Stimulated activated CD8-positive, alpha-beta memory T cell treated with anti-CD3 and anti-CD28 coated beads, Interleukin-2, amount 100 ng/mL, for 48 hours (primary cell): Measurements from ENCODE around the gene TSPAN33.
"Not testable (repeated sequence)": the region's sequence is repeated elsewhere in the genome, so short reads cannot be mapped to it uniquely, and the experiment has no call there.

Experiments used
- DNase-seq, 2 donors: peaks; one replicate each; pipeline ENCODE4 v3.0.0-alpha.2; 2020; ENCODE audit warnings: low read depth in 2 of 2

TSPAN33 gene

DNA sequence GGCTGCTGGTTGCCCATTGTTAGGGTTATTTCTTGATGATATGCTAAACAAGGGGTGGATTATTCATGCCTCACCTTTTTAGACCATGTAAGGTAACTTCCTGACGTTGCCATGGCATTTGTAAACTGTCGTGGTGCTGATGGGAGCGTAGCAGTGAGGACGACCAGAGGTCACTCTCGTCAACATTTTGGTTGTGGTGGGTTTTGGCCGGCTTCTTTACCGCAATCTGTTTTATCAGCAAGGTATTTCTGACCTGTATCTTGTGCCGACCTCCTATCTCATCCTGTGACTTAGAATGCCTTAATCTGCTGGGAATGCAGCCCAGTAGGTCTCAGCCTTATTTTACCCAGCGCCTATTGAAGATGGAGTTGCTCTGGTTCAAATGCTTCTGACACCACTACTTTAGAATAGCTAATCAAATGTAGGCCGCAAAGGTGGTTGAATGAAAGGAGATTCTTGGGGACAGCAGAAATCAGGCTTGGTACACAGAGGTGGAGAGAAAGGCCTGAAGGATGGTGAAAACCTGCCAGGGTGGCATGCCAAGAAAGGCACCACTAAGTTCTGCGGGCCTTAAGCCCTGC is 26.0 kb downstream of the TSPAN33 start:
- no peak for DNase-seq

DNA sequence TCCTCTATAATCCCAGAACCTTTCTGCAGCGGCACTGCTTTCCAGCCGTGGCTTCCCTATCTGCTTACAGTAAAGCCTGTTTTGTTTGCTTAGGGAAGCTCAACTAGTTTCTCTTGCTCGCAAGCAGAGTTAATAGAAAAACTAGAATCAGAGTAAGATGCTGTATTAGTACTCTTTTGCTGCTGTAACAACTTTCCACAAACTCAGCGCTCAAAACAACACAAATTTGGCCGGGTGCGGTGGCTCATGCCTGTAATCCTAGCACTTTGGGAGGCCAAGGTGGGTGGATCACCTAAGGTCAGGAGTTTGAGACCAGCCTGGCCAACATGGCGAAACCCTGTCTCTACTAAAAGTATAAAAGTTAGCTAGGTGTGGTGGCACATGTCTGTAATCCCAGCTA is 29.4 kb downstream of the TSPAN33 start:
- DNase-seq = not testable (repeated sequence)

DNA sequence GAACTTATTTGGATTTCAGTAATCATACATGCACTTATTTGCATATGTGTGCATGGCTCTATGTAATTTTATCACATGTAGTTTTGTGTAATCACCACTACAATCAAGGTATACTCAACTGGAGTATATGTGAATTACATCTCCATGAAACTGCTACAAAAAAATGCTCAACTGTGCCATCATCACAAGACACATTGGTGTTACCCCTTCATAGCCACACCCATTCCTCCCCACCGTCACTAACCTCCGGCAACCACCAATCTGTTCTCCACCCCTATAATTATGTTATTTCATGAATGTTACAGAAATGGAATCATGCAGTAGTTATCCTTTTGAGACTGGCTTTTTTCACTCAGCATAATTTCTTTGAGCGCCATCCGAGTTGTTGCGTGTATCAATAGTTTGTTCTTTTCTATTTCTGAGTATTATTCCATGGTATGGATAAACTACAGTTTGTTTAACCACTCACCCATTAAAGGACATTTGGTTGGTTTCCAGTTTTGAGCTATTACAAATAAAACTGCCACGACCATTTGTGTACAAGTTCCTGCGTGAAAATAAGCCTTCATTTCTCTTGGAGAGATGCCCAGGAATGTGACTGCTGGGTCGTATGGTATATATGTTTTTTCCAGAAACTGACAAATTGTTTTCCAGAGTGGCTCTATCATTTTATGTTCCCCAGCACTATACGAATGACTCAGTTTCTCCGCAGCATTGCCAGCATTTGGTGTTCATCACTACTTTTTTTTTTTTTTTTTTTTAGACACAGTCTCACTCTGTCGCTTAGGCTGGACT is 32.6 kb downstream of the TSPAN33 start:
- no peak for DNase-seq

DNA sequence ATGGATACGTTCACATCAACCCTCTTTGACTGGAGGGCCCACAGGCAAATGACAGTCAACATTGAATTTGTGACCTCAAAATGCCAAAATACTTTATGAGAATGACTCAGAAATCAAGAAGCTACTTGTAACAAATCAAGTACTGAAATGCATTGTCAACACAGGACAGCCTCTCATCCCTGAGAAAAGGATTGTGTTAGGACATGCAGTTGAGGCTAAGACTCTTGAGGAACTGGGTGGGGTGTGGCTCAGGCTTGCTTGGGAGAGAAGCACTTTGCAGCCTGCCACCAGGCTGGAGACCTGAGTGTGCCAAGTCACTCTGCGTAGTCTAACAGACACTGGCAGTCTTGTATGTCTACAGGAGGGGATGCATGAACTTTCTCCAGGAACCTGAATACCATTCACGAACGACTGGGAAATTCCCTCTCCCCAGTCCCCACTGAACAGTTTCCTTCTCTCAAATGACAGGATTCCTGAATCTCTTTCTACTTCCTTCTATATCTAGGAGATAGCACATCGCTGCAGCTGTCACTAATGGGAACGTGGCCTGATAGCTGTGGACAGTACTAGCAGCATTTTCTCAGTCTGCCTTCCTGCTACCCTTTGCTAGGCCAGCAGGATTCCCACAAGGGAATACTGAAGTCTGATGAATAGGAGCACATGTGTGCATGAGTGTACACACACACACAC is 40.6 kb downstream of the TSPAN33 start:
- no peak for DNase-seq

DNA sequence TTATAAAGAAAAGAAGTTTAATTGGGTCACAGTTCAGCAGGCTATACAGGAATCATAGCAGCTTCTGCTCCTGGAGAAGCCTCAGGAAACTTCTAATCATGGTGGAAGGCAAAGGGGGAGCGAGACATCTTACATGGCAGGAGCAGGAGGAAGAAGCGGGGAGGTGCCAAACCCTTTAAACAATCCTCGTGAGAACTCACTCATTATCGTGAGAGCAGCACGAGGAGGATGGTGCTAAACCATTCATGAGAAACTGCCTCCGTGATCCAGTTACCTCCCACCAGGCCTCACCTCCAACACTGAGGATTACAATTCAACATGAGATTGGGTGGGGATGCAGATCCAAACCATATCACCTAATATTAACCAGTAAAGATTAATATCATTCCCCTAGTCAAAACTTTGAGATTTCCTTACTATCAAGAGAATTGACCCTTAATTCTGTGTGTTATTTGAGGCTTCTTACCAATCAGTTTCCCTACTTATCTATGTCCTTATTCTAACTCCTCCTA is 42.3 kb downstream of the TSPAN33 start:
- no peak for DNase-seq

DNA sequence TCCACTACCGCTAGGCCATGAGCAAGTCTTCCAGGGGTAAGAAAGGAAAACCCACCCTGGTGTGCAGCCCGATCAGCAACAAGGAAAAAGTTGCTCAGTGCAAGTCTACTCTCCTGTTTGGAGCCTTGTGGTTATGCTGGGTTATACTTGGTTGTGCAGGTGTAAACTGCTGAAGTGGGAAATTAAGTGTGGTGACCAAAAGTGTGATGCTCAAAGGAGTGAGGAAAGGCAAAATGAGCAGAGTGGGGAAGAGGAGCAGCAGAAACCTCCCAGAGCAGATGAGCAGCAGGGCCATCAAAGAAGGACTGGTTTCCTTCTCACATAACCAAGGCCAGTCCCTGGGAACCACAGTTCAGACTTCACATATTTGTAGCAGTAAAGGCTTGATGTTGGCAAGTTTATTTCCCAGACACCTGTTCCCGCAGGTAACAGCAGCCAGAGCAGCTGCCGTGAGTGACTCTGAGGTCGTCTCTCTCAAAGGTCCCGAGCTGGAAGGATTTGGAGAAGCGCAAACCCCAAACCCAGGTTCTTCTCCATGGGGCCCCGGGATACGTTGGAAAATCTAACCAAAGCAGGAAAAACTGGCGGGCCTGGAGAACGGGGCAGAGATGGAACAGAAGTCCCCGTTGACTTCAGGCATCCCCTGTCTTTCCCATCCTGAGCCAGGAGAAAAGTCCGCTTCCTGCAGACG is 43.3 kb downstream of the TSPAN33 start:
- no peak for DNase-seq

DNA sequence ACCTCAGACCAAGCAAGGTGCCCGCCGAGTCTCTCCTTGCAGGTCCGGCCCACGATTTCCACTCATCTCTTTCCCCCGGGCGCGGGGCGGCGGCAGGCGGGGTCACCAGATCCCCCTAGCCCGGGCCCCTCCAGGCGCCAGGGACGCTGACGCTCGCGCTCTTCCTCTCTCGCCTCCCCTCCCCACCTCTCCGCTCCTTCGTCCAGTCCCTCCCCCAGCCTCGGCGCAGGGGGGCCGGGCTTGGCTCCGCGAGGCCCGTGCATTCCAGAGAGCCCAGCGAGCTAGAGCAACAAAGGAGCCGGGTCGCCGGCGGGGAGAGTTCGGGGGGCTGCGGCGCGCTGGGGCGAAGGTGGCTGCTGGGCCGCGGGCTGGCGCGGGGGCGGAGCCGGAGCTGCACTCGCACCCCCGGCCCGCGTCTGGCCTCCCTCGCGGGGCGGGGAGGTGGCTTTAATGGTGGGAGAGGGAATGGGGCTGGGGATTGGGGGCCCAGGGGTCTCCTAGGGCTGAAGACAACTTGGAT is 43.9 kb downstream of the TSPAN33 start, which contains the start of gene SMO:
Gene SMO, plus strand, starts transcription at position 262 of the 520 bp plus-strand sequence. CDS start 519 bp downstream, outside the sequence.
- DNase-seq = no peak

DNA sequence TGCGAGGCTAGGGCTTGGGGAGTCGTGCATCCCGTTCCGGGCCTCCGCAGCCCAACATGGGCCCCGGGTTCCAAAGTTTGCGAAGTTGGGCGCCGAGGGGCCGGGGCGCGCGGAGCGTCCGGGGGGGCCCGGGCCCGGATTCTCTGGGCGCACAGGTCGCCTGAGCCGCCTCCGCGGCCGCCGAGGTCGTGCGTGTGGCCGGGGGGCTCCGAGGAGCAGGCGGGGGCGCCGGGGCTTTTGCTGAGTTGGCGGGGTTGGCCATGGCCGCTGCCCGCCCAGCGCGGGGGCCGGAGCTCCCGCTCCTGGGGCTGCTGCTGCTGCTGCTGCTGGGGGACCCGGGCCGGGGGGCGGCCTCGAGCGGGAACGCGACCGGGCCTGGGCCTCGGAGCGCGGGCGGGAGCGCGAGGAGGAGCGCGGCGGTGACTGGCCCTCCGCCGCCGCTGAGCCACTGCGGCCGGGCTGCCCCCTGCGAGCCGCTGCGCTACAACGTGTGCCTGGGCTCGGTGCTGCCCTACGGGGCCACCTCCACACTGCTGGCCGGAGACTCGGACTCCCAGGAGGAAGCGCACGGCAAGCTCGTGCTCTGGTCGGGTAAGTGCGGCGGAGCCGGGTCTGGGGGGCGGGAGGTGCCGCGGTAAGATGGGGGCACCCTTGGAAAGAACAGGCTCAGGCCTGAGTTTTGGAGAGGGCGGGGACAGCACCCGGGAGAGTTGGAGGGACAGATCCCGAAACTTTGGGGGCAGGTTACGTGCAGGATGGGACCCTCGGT is 44.6 kb downstream of the TSPAN33 start:
- DNase-seq = no peak

DNA sequence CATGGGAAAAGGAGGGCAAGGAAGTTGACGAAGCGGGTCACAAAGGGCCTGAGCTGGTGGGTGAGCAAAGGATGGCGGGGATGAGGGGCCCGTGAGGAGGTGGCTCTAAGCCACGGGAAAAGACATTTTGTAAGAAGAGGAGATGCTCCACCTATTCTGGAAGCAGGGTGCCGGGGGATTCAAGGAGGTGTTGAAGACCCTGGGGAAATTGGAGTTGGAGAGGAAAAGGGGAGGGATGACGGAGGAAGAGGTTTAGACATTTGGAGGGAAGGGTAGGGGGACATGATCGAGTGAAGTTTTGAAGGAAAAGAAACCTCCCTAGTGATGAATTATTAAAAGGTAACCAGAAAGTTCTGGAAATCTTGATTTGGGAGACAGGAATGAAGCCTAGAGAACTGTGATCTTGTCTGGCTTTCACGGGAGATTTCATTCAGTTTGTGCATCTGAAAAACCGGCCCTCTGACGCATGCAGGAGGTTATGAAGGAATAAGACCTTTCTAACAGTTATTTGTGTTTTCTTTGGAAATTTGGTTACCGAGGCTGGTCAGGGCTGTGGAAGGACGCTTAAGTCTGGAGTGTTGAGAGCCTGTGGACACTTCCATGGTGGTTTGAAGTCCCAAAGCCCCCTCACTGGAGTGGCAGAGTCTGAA is 45.3 kb downstream of the TSPAN33 start:
- no peak for DNase-seq

DNA sequence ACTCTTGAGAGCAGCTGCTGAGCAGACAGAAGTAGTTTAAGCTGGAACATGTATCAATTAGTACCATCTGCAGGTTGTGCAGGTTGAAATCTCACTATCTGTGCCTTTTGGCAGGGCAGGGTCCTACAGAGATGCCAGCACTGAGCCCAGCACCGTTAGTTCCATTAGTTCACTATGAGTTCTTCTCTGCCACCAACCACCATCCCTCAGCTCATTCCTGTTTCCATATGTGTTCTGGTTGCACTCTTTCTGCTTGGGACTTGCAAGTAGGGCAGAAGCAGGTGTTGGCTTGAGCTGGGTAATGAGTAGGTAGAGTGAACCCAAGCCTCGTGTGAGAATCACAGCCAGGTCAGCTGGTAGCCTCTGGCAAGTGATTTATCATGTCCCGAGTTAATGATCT is 46.8 kb downstream of the TSPAN33 start:
- no peak for DNase-seq

DNA sequence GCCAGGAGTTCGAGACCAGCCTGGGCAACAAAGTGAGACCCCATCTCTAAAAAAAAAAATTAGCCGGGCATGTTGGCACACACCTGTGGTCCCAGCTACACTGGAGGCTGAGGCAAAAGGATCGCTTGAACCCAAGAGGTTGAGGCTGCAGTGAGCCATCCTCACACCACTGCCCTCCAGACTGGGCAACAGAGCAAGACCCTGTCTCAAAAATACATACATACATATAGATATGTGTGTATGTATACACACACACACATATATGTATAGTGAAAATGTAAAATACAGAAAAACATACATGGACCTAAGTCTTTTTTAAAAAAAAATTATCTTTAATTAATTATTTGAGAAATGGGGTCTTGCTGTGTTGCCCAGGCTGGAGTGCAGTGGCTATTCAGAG is 49.4 kb downstream of the TSPAN33 start:
- DNase-seq = no peak

DNA sequence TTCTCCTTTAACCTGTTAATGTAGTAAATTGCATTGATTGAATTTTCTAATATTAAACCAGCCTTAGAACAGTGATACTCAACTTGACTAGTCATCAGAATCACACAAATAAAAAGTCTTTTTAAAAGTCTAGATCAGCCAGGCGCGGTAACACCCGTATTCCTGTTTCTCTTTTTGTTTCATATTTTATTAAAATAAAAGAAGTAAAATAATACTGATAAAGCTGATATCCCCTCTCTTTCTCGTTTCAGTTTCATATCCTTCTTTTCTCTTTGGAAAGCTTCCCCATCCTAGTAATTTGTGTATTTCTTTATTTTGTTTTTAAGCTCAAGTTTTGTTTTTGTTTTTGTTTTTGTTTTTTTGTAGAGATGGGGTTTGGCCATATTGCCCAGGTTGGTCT is 53.3 kb downstream of the TSPAN33 start:
- DNase-seq = no peak

DNA sequence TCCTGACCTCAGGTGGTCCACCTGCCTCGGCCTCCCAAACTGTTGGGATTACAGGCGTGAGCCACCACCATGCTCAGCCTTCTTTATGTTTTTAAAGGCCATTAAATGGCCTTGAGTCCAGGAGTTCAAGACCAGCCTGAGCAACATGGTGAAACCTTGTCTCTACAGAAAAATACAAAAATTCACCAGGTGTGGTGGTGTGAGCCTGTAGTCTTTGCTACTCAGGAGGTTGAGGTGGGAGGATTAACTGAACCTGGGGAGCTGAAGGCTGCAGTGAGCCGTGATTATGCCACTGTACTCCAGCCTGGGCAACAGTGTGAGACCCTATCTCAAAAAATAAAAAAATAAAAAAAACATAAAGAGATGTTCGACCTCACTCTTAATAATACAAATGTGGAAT is 54.9 kb downstream of the TSPAN33 start:
- no peak for DNase-seq

DNA sequence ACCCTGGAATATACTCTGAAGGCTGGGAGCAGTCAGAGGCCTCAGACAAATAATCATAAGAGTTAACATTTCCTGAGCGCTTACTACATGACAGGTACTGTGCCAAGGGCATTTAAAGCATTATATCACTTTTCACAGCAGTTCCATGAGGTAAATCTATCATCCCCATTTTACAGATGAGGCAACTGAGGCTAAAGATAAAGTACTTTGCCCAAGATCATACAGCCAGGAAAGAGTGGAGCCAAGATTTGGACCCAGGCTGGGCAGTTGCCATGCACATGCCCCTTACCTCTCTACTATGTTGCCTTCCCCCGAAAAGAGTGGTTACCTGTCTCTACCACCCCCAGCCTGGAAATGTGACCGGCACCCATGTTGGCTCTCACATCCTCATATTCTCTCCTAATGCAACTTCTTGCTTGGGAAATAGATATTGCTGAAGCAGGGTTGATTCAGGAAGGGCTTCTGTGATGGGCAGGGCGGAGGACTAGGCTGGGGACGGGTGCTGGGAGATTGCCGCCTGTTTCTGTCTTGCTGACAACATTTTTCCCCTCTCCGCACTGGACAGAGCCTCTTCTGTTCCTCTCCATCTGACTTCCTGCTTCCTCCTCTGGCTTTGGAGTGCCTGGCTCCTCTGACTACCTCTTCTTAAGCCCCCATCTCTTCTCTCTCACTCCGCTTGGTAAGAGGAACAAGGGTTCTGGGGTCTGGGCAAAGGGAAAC is 57.7 kb downstream of the TSPAN33 start:
- DNase-seq = no peak

DNA sequence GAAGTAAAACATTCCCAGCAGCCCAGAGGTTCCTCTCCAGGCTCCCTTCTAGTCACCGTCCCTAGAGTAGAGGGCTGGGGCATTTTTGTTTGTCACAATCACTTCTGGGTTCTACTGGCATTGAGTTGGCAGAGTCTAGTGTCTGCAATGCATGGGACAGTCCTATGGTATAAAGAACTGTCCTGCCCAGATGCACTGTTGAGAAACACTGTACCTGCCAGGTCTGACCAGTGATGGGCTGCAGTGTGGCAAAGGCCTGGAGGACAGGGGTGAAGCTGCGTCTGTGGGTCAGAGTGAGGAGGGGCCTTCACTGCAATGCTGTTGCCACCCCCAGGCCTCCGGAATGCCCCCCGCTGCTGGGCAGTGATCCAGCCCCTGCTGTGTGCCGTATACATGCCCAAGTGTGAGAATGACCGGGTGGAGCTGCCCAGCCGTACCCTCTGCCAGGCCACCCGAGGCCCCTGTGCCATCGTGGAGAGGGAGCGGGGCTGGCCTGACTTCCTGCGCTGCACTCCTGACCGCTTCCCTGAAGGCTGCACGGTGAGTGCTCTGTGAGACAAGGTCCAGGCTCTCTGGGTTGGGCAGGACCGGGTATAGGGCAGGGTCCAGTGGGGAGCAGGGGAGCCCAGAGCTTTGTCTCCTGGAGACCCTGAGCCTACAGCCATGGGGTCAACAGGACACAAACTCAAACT is 58.7 kb downstream of the TSPAN33 start:
- no peak for DNase-seq

DNA sequence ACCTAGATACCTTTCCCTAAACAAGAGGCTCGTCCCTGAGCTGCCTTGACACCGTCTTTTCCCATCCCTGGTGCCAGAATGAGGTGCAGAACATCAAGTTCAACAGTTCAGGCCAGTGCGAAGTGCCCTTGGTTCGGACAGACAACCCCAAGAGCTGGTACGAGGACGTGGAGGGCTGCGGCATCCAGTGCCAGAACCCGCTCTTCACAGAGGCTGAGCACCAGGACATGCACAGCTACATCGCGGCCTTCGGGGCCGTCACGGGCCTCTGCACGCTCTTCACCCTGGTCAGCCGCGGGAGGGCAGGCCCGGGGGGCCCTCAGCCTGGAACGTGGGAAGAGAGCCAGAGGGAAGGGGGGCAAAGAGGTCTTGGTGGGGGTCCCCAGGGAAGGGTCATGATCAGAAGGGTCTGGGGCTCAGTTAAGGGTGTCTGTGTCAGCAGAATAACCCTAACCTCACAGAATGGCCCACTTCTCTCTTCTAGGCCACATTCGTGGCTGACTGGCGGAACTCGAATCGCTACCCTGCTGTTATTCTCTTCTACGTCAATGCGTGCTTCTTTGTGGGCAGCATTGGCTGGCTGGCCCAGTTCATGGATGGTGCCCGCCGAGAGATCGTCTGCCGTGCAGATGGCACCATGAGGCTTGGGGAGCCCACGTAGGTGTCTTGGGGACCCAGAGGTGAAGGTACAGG is 60.8 kb downstream of the TSPAN33 start:
- no peak for DNase-seq

DNA sequence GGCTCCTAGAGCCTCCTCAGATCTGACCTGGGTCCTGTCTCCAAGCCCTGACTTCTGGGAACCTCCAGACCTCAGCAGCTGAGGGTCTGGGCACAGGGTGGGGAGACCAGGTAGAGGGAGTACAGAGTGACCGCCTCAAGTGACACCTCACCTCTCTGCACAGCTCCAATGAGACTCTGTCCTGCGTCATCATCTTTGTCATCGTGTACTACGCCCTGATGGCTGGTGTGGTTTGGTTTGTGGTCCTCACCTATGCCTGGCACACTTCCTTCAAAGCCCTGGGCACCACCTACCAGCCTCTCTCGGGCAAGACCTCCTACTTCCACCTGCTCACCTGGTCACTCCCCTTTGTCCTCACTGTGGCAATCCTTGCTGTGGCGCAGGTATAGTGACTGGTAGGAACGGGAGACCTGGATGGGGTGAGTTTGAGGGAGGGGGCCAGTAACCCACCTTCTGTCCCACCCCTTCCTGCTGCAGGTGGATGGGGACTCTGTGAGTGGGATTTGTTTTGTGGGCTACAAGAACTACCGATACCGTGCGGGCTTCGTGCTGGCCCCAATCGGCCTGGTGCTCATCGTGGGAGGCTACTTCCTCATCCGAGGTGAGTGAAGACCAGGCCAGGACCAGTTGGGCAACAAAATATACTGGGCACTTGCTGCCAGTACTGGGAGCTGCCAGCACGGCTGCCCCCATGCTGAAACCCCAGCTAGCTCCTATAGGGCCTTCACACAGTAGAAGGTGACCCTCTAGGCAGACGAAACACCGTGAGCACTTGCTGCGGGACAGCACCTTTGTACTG is 61.7 kb downstream of the TSPAN33 start:
- DNase-seq = no peak

DNA sequence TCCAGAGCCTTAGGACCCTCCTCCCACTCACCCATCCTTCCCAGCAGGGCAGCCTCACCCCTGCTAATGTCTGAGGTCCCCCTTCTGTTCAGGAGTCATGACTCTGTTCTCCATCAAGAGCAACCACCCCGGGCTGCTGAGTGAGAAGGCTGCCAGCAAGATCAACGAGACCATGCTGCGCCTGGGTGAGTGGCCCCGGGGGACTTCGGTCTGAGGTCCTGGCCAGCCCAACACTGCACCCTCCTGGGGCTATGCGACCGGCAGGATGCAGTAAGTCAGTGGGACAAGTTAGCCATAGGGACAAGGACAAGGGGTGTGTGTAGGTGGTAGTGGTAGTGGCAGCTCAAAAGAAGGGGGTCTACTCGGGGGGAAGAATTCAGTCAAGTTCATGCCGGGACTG is 64.2 kb downstream of the TSPAN33 start:
- no peak for DNase-seq
